BLaER1 (cell line): ENCODE measurements around the gene C4orf50.

Source experiments
- H3K27ac ChIP-seq: shearing (Covaris generic); formaldehyde crosslinking; 2 replicates; pipeline ENCODE4 v1.8.1; 2022
- H3K27me3 ChIP-seq: shearing (Covaris generic); formaldehyde crosslinking; 2 replicates; pipeline ENCODE4 v1.8.1; 2022
- H3K36me3 ChIP-seq: shearing (Covaris generic); formaldehyde crosslinking; 2 replicates; pipeline ENCODE4 v1.8.1; 2022
- H3K4me1 ChIP-seq: shearing (Covaris generic); formaldehyde crosslinking; 2 replicates; pipeline ENCODE4 v1.8.1; 2022
- H3K4me2 ChIP-seq: shearing (Covaris generic); formaldehyde crosslinking; 2 replicates; pipeline ENCODE4 v1.8.1; 2022
- H3K4me3 ChIP-seq: shearing (Covaris generic); formaldehyde crosslinking; 2 replicates; pipeline ENCODE4 v1.8.1; 2022
- H3K9ac ChIP-seq: shearing (Covaris generic); formaldehyde crosslinking; 2 replicates; pipeline ENCODE4 v1.8.1; 2022
- H3K9me3 ChIP-seq: shearing (Covaris generic); formaldehyde crosslinking; 2 replicates; pipeline ENCODE4 v1.8.1; 2022
- H4K20me1 ChIP-seq: shearing (Covaris generic); formaldehyde crosslinking; 2 replicates; pipeline ENCODE4 v1.8.1; 2022
- Cebpa-rat ChIP-seq: shearing (Covaris generic); IDR thresholded peaks from 2 replicates; pipeline ENCODE4 v1.8.1; 2022

The C4orf50 gene

GRCh38 chr4:5930456-5930855 is 87.8 kb downstream of the C4orf50 start:
- TF ChIP-seq Cebpa-rat, result no peak
- Histone ChIP-seq H3K4me3 (no peak overlapping the region), H3K27ac (no peak overlapping the region), H3K27me3 (no peaks in the 10 kb centered on the region), H3K36me3 (no peaks in the 10 kb centered on the region), H3K4me2 (peak overlapping the region; percentile 92), H3K9me3 (no peaks in the 10 kb centered on the region), H3K4me1 (peaks cover 88% of the 10 kb centered on the region), H3K9ac (no peak overlapping the region), H4K20me1 (no peaks in the 10 kb centered on the region)

DNA sequence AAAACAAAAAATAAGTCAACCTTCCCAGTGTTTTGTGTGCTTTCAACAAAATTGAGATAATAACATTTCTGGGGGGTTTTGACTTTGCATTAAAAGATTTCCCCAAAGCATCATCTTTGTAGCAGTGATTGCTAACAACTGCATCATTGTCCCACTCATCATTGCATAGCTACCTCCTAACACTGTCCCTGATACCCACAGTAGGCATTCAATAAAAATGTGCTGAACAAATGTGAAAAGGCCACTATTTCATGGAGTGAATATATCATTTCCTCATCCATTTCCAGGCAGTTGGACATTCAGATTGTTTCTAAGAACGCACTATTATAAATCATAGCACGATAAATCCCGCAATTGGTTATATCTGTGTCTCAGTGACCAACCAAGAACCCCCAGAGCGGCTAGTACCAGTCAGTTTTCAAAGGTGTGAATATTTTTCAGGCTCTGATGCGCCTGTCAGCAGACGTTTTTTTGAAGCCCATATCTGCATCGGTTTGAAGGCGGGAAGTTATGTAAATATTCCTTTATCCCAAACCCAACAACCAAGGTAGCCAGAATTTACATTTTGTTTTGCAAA is 89.3 kb downstream of the C4orf50 start:
- Histone ChIP-seq H3K27me3 (no peaks in the 10 kb centered on the region), H4K20me1 (no peaks in the 10 kb centered on the region), H3K9ac (no peak overlapping the region), H3K4me1 (peaks cover 84% of the 10 kb centered on the region), H3K4me3 (no peak overlapping the region), H3K27ac (no peak overlapping the region), H3K4me2 (peak overlapping the region; percentile 92), H3K36me3 (no peaks in the 10 kb centered on the region), H3K9me3 (no peaks in the 10 kb centered on the region)
- no peak for TF ChIP-seq Cebpa-rat

DNA sequence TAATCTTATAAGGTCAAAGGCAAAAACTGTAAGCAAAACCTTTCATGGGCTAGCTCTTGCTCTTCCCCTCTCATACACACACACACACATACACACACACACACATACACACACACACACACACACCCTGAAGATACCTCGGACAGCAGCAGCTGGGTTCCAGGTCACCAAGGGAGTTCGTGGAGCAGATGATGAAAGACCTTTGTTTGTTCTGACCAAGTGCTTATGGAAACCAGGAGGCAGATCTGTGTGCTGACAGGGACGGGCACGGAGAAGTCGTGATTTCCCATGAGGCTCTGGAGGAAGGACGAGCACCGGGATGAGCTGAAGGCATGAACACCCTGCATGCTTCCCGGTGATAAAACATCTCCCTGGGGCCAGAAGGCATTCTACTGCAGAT is 90.0 kb downstream of the C4orf50 start:
- Histone ChIP-seq H3K27me3 (no peaks in the 10 kb centered on the region), H3K9ac (no peak overlapping the region; the same call in 1 of the 2 replicates), H3K27ac (peak overlapping the region; percentile 77; the same call in 1 of the 2 replicates), H3K36me3 (no peaks in the 10 kb centered on the region), H4K20me1 (no peaks in the 10 kb centered on the region), H3K4me1 (peaks cover 77% of the 10 kb centered on the region), H3K4me2 (peak overlapping the region; percentile 92), H3K9me3 (no peaks in the 10 kb centered on the region), H3K4me3 (no peak overlapping the region)
- no peak for TF ChIP-seq Cebpa-rat

DNA sequence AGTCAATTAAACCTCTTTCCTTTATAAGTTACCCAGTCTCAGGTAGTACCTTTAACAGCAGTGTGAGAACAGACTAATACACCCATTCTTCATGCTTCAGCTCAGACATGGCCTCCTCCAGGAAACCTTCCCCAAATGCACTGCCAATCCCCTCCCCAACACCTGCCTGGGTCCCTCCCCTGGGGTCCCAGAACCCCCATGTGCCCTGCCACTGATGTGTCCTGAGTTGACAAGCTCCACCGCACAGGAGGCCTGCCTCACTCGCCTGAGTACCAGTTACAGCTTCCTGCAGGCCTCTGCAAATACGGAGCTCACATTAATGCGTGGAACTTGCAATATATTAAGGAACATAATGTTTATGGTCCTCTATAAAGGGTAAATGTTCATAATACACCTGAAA is 90.5 kb downstream of the C4orf50 start:
- H3K4me2 ChIP-seq, result peak overlapping the region; percentile 92
- no peak for TF ChIP-seq Cebpa-rat
- no peak overlapping the region for H3K4me3 ChIP-seq
- H3K27ac ChIP-seq, result peak overlapping the region; percentile 77
- no peaks in the 10 kb centered on the region for H3K36me3 ChIP-seq
- H3K4me1 ChIP-seq, result peaks cover 74% of the 10 kb centered on the region
- no peaks in the 10 kb centered on the region for H3K9me3 ChIP-seq
- peak overlapping the region; percentile 57; the same call in 1 of the 2 replicates for H3K9ac ChIP-seq
- H4K20me1 ChIP-seq, result no peaks in the 10 kb centered on the region
- H3K27me3 ChIP-seq, result no peaks in the 10 kb centered on the region

DNA sequence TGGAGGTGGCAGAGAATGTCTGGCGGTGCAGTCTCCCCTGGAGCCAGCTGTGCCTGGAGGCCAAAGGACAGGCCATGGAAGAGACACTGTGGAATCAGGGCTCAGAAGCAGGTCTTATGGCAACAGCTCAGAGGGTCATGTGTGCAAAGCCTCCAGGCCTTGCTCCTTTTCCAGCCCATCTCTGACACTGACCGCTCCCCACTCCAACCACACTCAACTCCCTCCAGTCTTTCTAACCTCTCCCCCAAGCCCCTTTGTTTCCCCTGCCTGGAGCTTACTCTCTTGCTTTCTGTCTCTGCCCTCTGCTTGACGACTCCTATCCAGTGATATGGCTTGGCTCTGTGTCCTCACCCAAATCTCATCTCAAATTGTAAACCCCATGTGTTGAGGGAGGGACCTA is 91.1 kb downstream of the C4orf50 start:
- H3K4me2 ChIP-seq, result peak overlapping the region; percentile 92
- H3K36me3 ChIP-seq, result no peaks in the 10 kb centered on the region
- H3K4me1 ChIP-seq, result peaks cover 80% of the 10 kb centered on the region
- H3K9me3 ChIP-seq, result no peaks in the 10 kb centered on the region
- H3K27me3 ChIP-seq, result no peaks in the 10 kb centered on the region
- peak overlapping the region; percentile 77 for H3K27ac ChIP-seq
- TF ChIP-seq Cebpa-rat, result no peak
- H3K4me3 ChIP-seq, result peak overlapping the region; percentile 43
- peak overlapping the region; percentile 57; the same call in 1 of the 2 replicates for H3K9ac ChIP-seq
- no peaks in the 10 kb centered on the region for H4K20me1 ChIP-seq

DNA sequence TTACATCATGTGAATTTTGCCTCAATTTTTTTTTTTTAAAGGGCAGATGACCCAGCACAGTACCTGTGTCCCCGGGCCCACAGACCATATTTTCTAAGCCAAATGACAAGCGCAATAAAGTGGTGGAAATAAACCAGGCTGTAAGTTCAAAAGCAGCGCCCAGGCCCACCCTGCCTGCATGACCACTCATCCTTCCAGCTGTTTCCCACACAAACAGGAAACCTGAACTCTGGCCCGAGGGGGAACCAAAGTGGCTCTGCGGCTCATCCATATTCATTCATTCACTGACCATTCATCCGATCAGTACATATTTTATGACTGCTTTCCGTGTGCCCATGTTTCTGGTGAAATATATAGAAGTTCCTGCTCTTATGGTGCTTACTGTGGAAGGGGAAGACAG is 91.6 kb downstream of the C4orf50 start:
- TF ChIP-seq Cebpa-rat, result no peak
- Histone ChIP-seq H3K4me2 (peak overlapping the region; percentile 92), H3K9me3 (no peaks in the 10 kb centered on the region), H3K4me1 (peaks cover 83% of the 10 kb centered on the region), H3K27ac (peak overlapping the region; percentile 77), H4K20me1 (no peaks in the 10 kb centered on the region), H3K36me3 (no peaks in the 10 kb centered on the region), H3K27me3 (no peaks in the 10 kb centered on the region), H3K4me3 (peak overlapping the region; percentile 43), H3K9ac (no peak overlapping the region; the same call in 1 of the 2 replicates)

- no peaks in the 10 kb centered on the region for H4K20me1 ChIP-seq
- no peak for TF ChIP-seq Cebpa-rat
- no peak overlapping the region for H3K9ac ChIP-seq
- no peak overlapping the region for H3K4me3 ChIP-seq
- peaks cover 83% of the 10 kb centered on the region for H3K4me1 ChIP-seq
- no peak overlapping the region for H3K27ac ChIP-seq
- no peaks in the 10 kb centered on the region for H3K27me3 ChIP-seq
- peak overlapping the region; percentile 92 for H3K4me2 ChIP-seq
- H3K9me3 ChIP-seq, result no peaks in the 10 kb centered on the region
- no peaks in the 10 kb centered on the region for H3K36me3 ChIP-seq
Observed at GRCh38 chr4:5925419-5926200, 92.6 kb downstream of the C4orf50 start.

DNA sequence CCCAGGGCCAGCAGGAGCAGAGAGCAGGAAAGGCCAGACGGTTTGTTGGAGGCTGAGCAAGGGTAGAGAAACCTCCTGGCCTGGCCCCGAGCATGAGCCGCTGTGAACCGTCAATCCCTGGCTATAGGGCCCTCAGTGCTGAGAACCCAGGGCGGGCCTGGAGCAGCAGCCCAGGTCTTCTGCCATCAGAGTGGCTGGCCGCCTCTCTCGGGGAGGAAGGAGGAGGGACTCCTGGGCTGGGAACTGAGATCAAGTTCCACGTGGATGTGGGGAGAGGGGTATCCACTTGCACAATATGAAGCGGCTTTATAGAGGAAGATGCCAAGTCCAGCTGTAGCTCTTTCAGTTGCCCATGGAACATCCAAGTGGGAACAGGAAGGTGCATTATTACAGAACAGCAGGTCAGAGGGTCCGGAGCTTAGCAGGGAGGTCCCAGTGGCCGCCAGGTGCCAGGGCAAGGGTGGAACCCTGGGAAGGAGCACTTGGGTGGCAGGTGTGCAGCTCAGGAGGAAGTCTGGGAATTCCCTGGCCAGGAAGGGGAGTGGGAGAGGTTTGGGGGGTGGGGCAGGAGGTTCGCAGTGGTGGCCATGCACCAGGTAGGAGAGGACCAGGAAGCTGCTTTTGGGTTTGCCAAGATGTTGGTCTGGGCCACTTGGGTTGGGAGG is 93.6 kb downstream of the C4orf50 start:
- no peak overlapping the region for H3K27ac ChIP-seq

GRCh38 chr4:5923376-5923775 is 94.9 kb downstream of the C4orf50 start:
- H3K9ac ChIP-seq, result no peak overlapping the region
- H3K36me3 ChIP-seq, result no peaks in the 10 kb centered on the region
- peaks cover 12% of the 10 kb centered on the region; the same call in 1 of the 2 replicates for H4K20me1 ChIP-seq
- no peaks in the 10 kb centered on the region for H3K27me3 ChIP-seq
- no peak overlapping the region for H3K4me3 ChIP-seq
- H3K27ac ChIP-seq, result no peak overlapping the region
- H3K9me3 ChIP-seq, result no peaks in the 10 kb centered on the region
- peaks cover 83% of the 10 kb centered on the region for H3K4me1 ChIP-seq
- no peak overlapping the region for H3K4me2 ChIP-seq
- no peak for TF ChIP-seq Cebpa-rat

More for the DNA sequence above, 93.6 kb downstream of the C4orf50 start:
- Histone ChIP-seq H3K4me3 (no peak overlapping the region), H3K4me1 (peaks cover 83% of the 10 kb centered on the region), H3K4me2 (no peak overlapping the region), H3K9me3 (no peaks in the 10 kb centered on the region), H3K9ac (no peak overlapping the region), H4K20me1 (0 out of 2 replicates have a peak, but pooled peaks cover 4% of the 10 kb centered on the region), H3K27me3 (no peaks in the 10 kb centered on the region), H3K36me3 (no peaks in the 10 kb centered on the region)
- TF ChIP-seq Cebpa-rat, result no peak

- 0 out of 2 replicates have a peak overlapping the region, but pooled peaks have one; percentile 81 for H3K4me2 ChIP-seq
- no peak for TF ChIP-seq Cebpa-rat
- no peaks in the 10 kb centered on the region for H3K27me3 ChIP-seq
- no peak overlapping the region for H3K27ac ChIP-seq
- H4K20me1 ChIP-seq, result peaks cover 12% of the 10 kb centered on the region; the same call in 1 of the 2 replicates
- H3K4me1 ChIP-seq, result peaks cover 83% of the 10 kb centered on the region
- no peak overlapping the region for H3K4me3 ChIP-seq
- no peaks in the 10 kb centered on the region for H3K36me3 ChIP-seq
- H3K9me3 ChIP-seq, result no peaks in the 10 kb centered on the region
- no peak overlapping the region for H3K9ac ChIP-seq
Observed at GRCh38 chr4:5922556-5922955, 95.7 kb downstream of the C4orf50 start.
